PC-9 (cell line): ENCODE results near the gene DIAPH2. TPM values are rescaled to one million over a fixed set of nuclear protein-coding genes. Genes with fewer than 3 reads are reported as not detected.
A peak's percentile ranks its signal among the peaks of the same experiment; 100 is the strongest.

ENCODE experiments used
- BruUV-seq: library from RNA; stranded (reverse); fragments of 400-500 nt; replicated peaks from 2 replicates; lab custom pipeline; 2021; lab: Mats Ljungman, UMichigan
- CTCF ChIA-PET: fragments of 300-600 bp; sonication (Branson Sonifier 250); formaldehyde crosslinking; loops from one replicate; lab custom pipeline; 2022; ENCODE audit warnings: antibody characterized with exemption; lab: Charles Lee
- POLR2A ChIA-PET: fragments of 300-600 bp; sonication (Branson Sonifier 250); formaldehyde crosslinking; loops from one replicate; lab custom pipeline; 2022; ENCODE audit warnings: antibody characterized with exemption; ENCODE audit not compliant: unreplicated experiment; lab: Charles Lee
- DNase-seq, 2 experiments: peaks; one replicate each; pipeline versions ENCODE4 v3.0.0 to v3.0.0-alpha.2; 2015 to 2022; ENCODE audit warnings: mixed read lengths in 1 of 2
- H2AFZ ChIP-seq: fragments of 200-600 bp; sonication (generic); 2 replicates; pipeline ENCODE4 v1.8.1; 2017; ENCODE audit warnings: antibody characterized with exemption
- H3F3A ChIP-seq: fragments of 200-600 bp; sonication (generic); 2 replicates; pipeline ENCODE4 v1.8.1; 2017; ENCODE audit warnings: antibody characterized with exemption, mild to moderate bottlenecking, low read depth; ENCODE audit not compliant: insufficient read depth
- H3K27ac ChIP-seq: fragments of 200-600 bp; sonication (generic); 2 replicates; pipeline ENCODE4 v1.6.1; 2016; ENCODE audit warnings: mixed run types
- H3K27me3 ChIP-seq: fragments of 200-600 bp; sonication (generic); 2 replicates; pipeline ENCODE4 v1.6.1; 2016; ENCODE audit warnings: low read depth, mixed run types; ENCODE audit not compliant: insufficient read depth
- H3K36me3 ChIP-seq: fragments of 200-600 bp; sonication (generic); 2 replicates; pipeline ENCODE4 v1.6.1; 2016; ENCODE audit warnings: low read depth, mixed run types
- H3K4me1 ChIP-seq: fragments of 200-600 bp; sonication (generic); replicated peaks from 2 replicates; pipeline ENCODE4 v1.6.1; 2016; ENCODE audit warnings: mixed run types; ENCODE audit not compliant: insufficient read depth
- H3K4me2 ChIP-seq: fragments of 200-600 bp; sonication (generic); 2 replicates; pipeline ENCODE4 v1.6.1; 2017; ENCODE audit warnings: mixed run types
- H3K4me3 ChIP-seq: fragments of 200-600 bp; sonication (generic); 2 replicates; pipeline ENCODE4 v1.6.1; 2016; ENCODE audit warnings: mixed run types
- H3K79me2 ChIP-seq: fragments of 200-600 bp; sonication (generic); 2 replicates; pipeline ENCODE4 v1.6.1; 2017; ENCODE audit warnings: low read depth, mixed run types
- H3K9me2 ChIP-seq: fragments of 200-600 bp; sonication (generic); 2 replicates; pipeline ENCODE4 v1.8.1; 2017; ENCODE audit warnings: mild to moderate bottlenecking; ENCODE audit not compliant: insufficient read depth
- H3K9me3 ChIP-seq: fragments of 200-600 bp; sonication (generic); 2 replicates; pipeline ENCODE4 v1.8.1; 2016; ENCODE audit warnings: low read depth; ENCODE audit not compliant: insufficient read depth
- H4K20me1 ChIP-seq: fragments of 200-600 bp; sonication (generic); 2 replicates; pipeline ENCODE4 v1.8.1; 2017; ENCODE audit not compliant: insufficient read depth
- EZH2 ChIP-seq: fragments of 200-600 bp; sonication (generic); IDR thresholded peaks from 2 replicates; pipeline ENCODE4 v1.8.0; 2017; ENCODE audit warnings: antibody characterized with exemption, low read depth
- intact Hi-C: fragments of 100-400 bp; cut with micrococcal nuclease; formaldehyde crosslinking; loops from one replicate; pipeline ENCODE4 v1.10.0; 2022; ENCODE audit not compliant: unreplicated experiment
- total RNA-seq: library from RNA; stranded (reverse); gene quantifications from 2 replicates; pipeline ENCODE4 v1.2.3, GENCODE V29; 2021
- TF ChIP-seq, protein P1 (sequence below): fragments of 200-600 bp; sonication (generic); conservative IDR thresholded peaks from 2 replicates; pipeline ENCODE4 v1.6.1; 2017; ENCODE audit warnings: mixed run types, antibody characterized with exemption, mild to moderate bottlenecking, moderate library complexity

DIAPH2 gene
- total RNA-seq, 1 experiment from 2014 or later = 12.0 TPM

DNA sequence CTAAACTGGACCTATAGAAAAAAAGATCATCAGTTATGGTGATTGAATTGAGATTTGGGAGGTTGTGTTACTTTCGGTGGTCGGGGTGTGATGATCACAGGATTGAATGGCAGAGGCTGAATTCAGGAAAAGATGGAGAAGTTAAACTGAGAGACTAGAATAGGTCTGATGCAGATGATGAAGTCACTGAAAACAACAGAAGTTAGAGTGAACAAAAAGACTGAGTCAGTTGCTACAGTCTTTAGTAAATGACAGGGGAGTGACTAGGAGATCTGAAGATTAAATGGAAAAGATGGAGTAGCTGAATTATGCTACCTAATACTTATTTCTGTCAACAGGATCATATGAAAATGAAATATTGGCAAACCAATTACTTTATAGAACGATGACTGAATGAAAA lies 362.2 kb downstream of the DIAPH2 start:
- intact Hi-C loops = no loop called here
- H3K4me1 ChIP-seq = no peaks in the 10 kb centered on the region

DNA sequence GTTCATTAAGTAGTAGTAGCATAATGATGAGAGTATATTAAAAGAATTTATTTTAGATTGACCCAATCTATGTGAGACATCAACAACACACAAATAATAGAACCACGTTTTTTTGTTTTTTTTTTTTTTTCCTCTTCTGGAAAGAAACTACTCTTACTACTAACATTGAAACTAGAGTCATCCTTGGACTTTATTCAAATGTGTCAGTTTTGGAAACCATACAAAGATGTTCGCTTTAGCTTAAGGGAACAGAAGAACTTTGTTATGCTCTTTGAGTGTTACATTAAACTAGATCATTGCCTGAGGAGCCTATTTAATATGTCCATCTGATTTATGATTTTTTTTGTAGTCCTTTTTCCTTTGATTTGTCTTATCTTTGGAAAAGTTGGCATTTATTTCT lies 365.8 kb downstream of the DIAPH2 start:
- no peak overlapping the region for H3K4me2 ChIP-seq
- no peak overlapping the region for H2AFZ ChIP-seq
- no peak overlapping the region for H3K27ac ChIP-seq
- intact Hi-C loops = no loop called here
- ChIA-PET CTCF (no interaction called here), POLR2A (no interaction called here)
- no peaks in the 10 kb centered on the region for H3K79me2 ChIP-seq
- DNase-seq = no peak
- no peaks in the 10 kb centered on the region for H4K20me1 ChIP-seq
- no peaks in the 10 kb centered on the region for H3K9me2 ChIP-seq
- no peaks in the 10 kb centered on the region for H3K4me1 ChIP-seq
- no peaks in the 10 kb centered on the region for H3K9me3 ChIP-seq
- TF ChIP-seq, protein P1, sequence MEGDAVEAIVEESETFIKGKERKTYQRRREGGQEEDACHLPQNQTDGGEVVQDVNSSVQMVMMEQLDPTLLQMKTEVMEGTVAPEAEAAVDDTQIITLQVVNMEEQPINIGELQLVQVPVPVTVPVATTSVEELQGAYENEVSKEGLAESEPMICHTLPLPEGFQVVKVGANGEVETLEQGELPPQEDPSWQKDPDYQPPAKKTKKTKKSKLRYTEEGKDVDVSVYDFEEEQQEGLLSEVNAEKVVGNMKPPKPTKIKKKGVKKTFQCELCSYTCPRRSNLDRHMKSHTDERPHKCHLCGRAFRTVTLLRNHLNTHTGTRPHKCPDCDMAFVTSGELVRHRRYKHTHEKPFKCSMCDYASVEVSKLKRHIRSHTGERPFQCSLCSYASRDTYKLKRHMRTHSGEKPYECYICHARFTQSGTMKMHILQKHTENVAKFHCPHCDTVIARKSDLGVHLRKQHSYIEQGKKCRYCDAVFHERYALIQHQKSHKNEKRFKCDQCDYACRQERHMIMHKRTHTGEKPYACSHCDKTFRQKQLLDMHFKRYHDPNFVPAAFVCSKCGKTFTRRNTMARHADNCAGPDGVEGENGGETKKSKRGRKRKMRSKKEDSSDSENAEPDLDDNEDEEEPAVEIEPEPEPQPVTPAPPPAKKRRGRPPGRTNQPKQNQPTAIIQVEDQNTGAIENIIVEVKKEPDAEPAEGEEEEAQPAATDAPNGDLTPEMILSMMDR = no peak
- TF ChIP-seq EZH2 = no peak
- H3K36me3 ChIP-seq = no peaks in the 10 kb centered on the region
- no peaks in the 10 kb centered on the region for H3F3A ChIP-seq
- no peaks in the 10 kb centered on the region for H3K27me3 ChIP-seq
- BruUV-seq = no TSS peak
- H3K4me3 ChIP-seq = no peak overlapping the region

More for the DNA sequence above, 362.2 kb downstream of the DIAPH2 start:
- Histone ChIP-seq H3K9me2 (no peaks in the 10 kb centered on the region), H3K9me3 (no peaks in the 10 kb centered on the region), H3F3A (no peaks in the 10 kb centered on the region), H3K79me2 (no peaks in the 10 kb centered on the region), H3K36me3 (no peaks in the 10 kb centered on the region), H3K4me2 (no peak overlapping the region), H3K27ac (no peak overlapping the region), H3K27me3 (no peaks in the 10 kb centered on the region), H2AFZ (no peak overlapping the region), H4K20me1 (no peaks in the 10 kb centered on the region), H3K4me3 (no peak overlapping the region)
- no peak for DNase-seq
- TF ChIP-seq EZH2 = no peak
- TF ChIP-seq, protein P1 = no peak
- no TSS peak for BruUV-seq
- ChIA-PET CTCF (no interaction called here), POLR2A (interaction anchor here (0.6 kb wide), 1 partner anchor 9 kb away, joined by 12 read pairs; no protein-coding TSS in a partner anchor)

DNA sequence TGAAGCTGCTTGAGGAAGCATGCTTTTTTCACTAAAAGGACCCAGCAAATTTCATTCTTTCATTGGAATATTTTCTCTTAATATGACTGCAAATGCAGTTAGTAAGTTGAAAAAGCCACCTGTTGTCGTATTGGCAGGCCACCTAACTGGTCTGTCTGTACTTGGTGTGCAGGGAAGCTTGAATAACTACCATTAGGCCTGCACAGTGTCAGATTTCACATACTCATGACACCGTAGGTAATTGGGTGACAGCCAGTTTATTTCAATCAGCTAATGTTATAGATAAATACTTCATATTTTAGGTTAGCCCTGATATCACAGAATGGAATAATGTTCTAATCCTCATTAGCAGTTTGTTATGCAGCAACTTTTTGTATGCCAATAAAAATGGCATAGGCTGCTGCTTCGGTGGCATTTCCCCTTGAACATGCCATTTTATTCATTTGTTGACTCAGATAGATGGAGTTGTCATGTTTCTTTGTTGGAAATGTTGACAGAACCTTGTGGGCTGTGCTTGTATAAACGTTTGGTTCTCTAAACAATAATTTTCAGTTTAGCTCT lies 372.8 kb downstream of the DIAPH2 start:
- Histone ChIP-seq H4K20me1 (no peaks in the 10 kb centered on the region), H3K4me1 (peaks cover 14% of the 10 kb centered on the region), H2AFZ (no peak overlapping the region), H3K4me3 (no peak overlapping the region), H3K27me3 (no peaks in the 10 kb centered on the region), H3K36me3 (no peaks in the 10 kb centered on the region), H3K27ac (no peak overlapping the region), H3F3A (peaks cover 10% of the 10 kb centered on the region; the same call in 1 of the 2 replicates), H3K4me2 (peak overlapping the region; percentile 27), H3K9me3 (no peaks in the 10 kb centered on the region), H3K79me2 (no peaks in the 10 kb centered on the region), H3K9me2 (no peaks in the 10 kb centered on the region)
- no TSS peak for BruUV-seq
- ChIA-PET POLR2A (no interaction called here), CTCF (interaction anchor here (0.6 kb wide), 1 partner anchor 197 kb away, joined by 3 read pairs; no protein-coding TSS in a partner anchor)
- TF ChIP-seq, protein P1 = no peak
- no peak for TF ChIP-seq EZH2
- DNase-seq = peak; percentile 16 to 59
- intact Hi-C loops = no loop called here
